Endothelial cell of umbilical vein (primary cell): ENCODE data around the gene MTSS2. TPM values are rescaled to one million over a fixed set of nuclear protein-coding genes. Genes with fewer than 3 reads are reported as not detected.

Experiments
- BruUV-seq: library from RNA; stranded (reverse); fragments of 400-500 nt; replicated peaks from 2 replicates; lab custom pipeline; 2021; lab: Mats Ljungman, UMichigan
- CTCF ChIA-PET: fragments of 300-600, 350-600 bp; sonication (Branson Sonifier 250); formaldehyde crosslinking; loops from one replicate; lab custom pipeline; 2021; ENCODE audit warnings: antibody characterized with exemption, inconsistent platforms; lab: Charles Lee
- POLR2A ChIA-PET: fragments of 300-600, 350-600 bp; sonication (Branson Sonifier 250); formaldehyde crosslinking; loops from one replicate; lab custom pipeline; 2021; ENCODE audit warnings: antibody characterized with exemption, inconsistent platforms; lab: Charles Lee
- DNase-seq: peaks from one replicate; pipeline ENCODE4 v3.0.0-alpha.2; 2011; ENCODE audit warnings: low read depth, low spot score
- FAIRE-seq: peaks from 2 replicates; lab custom pipeline; 2011; peaks lifted over from hg19 to GRCh38; lab: Jason Lieb, UNC
- H2AFZ ChIP-seq: 2 replicates; pipeline ENCODE4 v1.6.0; 2012; ENCODE audit warnings: low read depth, low read length, control low read depth, inconsistent platforms
- H3K27ac ChIP-seq: 2 replicates; pipeline ENCODE4 v1.5.1; 2011; ENCODE audit warnings: low read depth, mild to moderate bottlenecking, control low read depth, low read length, moderate library complexity; ENCODE audit not compliant: insufficient read depth
- H3K27me3 ChIP-seq, 2 experiments: 2 replicates each; pipeline versions ENCODE4 v1.6.0 to v1.6.1; 2011; ENCODE audit warnings: low read length in 2 of 2, mixed read lengths in 1 of 2; ENCODE audit not compliant: control insufficient read depth in 2 of 2, insufficient read depth in 2 of 2
- H3K36me3 ChIP-seq, 2 experiments: 2 replicates in 1 of 2; 3 replicates in 1 of 2; pipeline ENCODE4 v1.5.1; 2011; ENCODE audit warnings: low read length in 2 of 2, mild to moderate bottlenecking in 1 of 2, moderate library complexity in 1 of 2; ENCODE audit not compliant: control insufficient read depth in 2 of 2, insufficient read depth in 2 of 2; ENCODE audit errors: extremely low read depth in 1 of 2
- H3K4me1 ChIP-seq: 3 replicates; pipeline ENCODE4 v1.5.1; 2011; ENCODE audit warnings: mild to moderate bottlenecking, low read length; ENCODE audit not compliant: control insufficient read depth, insufficient read depth; ENCODE audit errors: extremely low read depth
- H3K4me2 ChIP-seq: 2 replicates; pipeline ENCODE4 v1.6.1; 2011; ENCODE audit warnings: low read length, control low read depth, mixed read lengths; ENCODE audit not compliant: insufficient read depth
- H3K4me3 ChIP-seq, 3 experiments: fragments of 200-600 bp in 1 of 3; sonication (generic), shearing (Covaris generic) in 1 of 3; replicated peaks in 1 of 3; 2 replicates each; pipeline ENCODE4 v1.5.1; 2011 to 2016; ENCODE audit warnings: control low read depth in 3 of 3, low read length in 3 of 3, mild to moderate bottlenecking in 2 of 3, inconsistent platforms in 1 of 3, low read depth in 1 of 3, moderate library complexity in 1 of 3; ENCODE audit not compliant: insufficient read depth in 1 of 3
- H3K79me2 ChIP-seq: 2 replicates; pipeline ENCODE4 v1.6.0; 2012; ENCODE audit warnings: low read length, inconsistent platforms; ENCODE audit not compliant: control insufficient read depth, insufficient read depth
- H3K9ac ChIP-seq: replicated peaks from 2 replicates; pipeline ENCODE3; 2011; ENCODE audit warnings: low read length, control low read depth; ENCODE audit not compliant: insufficient read depth; ENCODE audit errors: extremely low read depth
- H3K9me1 ChIP-seq: replicated peaks from 3 replicates; pipeline ENCODE4 v1.6.0; 2011; ENCODE audit warnings: mild to moderate bottlenecking, low read length; ENCODE audit not compliant: control insufficient read depth, insufficient read depth; ENCODE audit errors: extremely low read depth
- H3K9me3 ChIP-seq: replicated peaks from 2 replicates; pipeline ENCODE4 v1.5.1; 2012; ENCODE audit warnings: low read length, inconsistent platforms; ENCODE audit not compliant: control insufficient read depth, insufficient read depth
- H4K20me1 ChIP-seq: replicated peaks from 2 replicates; pipeline ENCODE3; 2011; ENCODE audit warnings: mild to moderate bottlenecking, low read length; ENCODE audit not compliant: control insufficient read depth, insufficient read depth; ENCODE audit errors: extremely low read depth
- EZH2 ChIP-seq: IDR thresholded peaks from 2 replicates; pipeline ENCODE4 v1.6.1; 2012; ENCODE audit warnings: borderline replicate concordance, low read depth, mild to moderate bottlenecking, moderate library complexity, low read length, inconsistent platforms; ENCODE audit not compliant: severe bottlenecking
- FOS ChIP-seq: IDR thresholded peaks from 2 replicates; pipeline ENCODE4 v1.6.1; 2011; ENCODE audit warnings: mild to moderate bottlenecking, low read length, moderate library complexity, borderline replicate concordance; ENCODE audit not compliant: insufficient read depth
- GATA2 ChIP-seq: IDR thresholded peaks from 2 replicates; pipeline ENCODE4 v1.7.0; 2011; ENCODE audit warnings: low read depth, mild to moderate bottlenecking, moderate library complexity, mixed read lengths, low read length; ENCODE audit not compliant: insufficient read length, insufficient read depth
- JUN ChIP-seq: IDR thresholded peaks from 2 replicates; pipeline ENCODE4 v1.6.1; 2011; ENCODE audit warnings: borderline replicate concordance, low read depth; ENCODE audit not compliant: insufficient read length, insufficient read depth
- MYC ChIP-seq: IDR thresholded peaks from one replicate; pipeline ENCODE4 v1.6.1; 2011; ENCODE audit warnings: mild to moderate bottlenecking, low read depth, low read length
- POLR2A ChIP-seq: IDR thresholded peaks from 2 replicates; pipeline ENCODE4 v1.6.1; 2012; ENCODE audit warnings: low read depth, mild to moderate bottlenecking, control low read depth, low read length
- POLR2AphosphoS5 ChIP-seq: IDR thresholded peaks from 2 replicates; pipeline ENCODE4 v1.6.1; 2012; ENCODE audit warnings: low read depth, mild to moderate bottlenecking, control low read depth, low read length, moderate library complexity; ENCODE audit not compliant: insufficient read depth
- dilution Hi-C: fragments of 300-500 bp; cut with MboI; formaldehyde crosslinking; loops from one replicate; pipeline ENCODE4 v1.15.0; 2019; ENCODE audit warnings: low sequenced_read_pairs; ENCODE audit not compliant: extremely low pct_ligation_motif_present
- intact Hi-C: fragments of 100-400 bp; cut with micrococcal nuclease; formaldehyde crosslinking; loops from one replicate; pipeline ENCODE4 v1.10.0; 2022
- polyA plus RNA-seq, 4 experiments: library from polyadenylated mRNA; depleted of rRNA in 3 of 4; stranded (reverse) in 3 of 4; unstranded in 1 of 4; fragments of >200 nt; gene quantifications; 2 replicates each; pipeline versions ENCODE4 v1.2.1 to v1.2.3, GENCODE V29; 2011 to 2012; ENCODE audit warnings: missing spikeins in 1 of 4
- total RNA-seq: library from RNA; stranded (reverse); gene quantifications from 2 replicates; pipeline ENCODE4 v1.2.3, GENCODE V29; 2021
- TF ChIP-seq, protein P1 (sequence below): IDR thresholded peaks from 2 replicates; pipeline ENCODE4 v1.6.1; 2011; ENCODE audit not compliant: insufficient read depth, insufficient read length
- TF ChIP-seq, protein P2 (sequence below), 2 donors: IDR thresholded peaks; 1 replicate in 1 of 2; 2 replicates in 1 of 2; pipeline ENCODE4 v1.5.1; 2011; ENCODE audit warnings: low read length in 2 of 2, mild to moderate bottlenecking in 2 of 2, moderate library complexity in 2 of 2, control low read depth in 1 of 2, inconsistent platforms in 1 of 2, low read depth in 1 of 2; ENCODE audit not compliant: insufficient read depth in 1 of 2; ENCODE audit errors: extremely low read depth in 1 of 2

Gene MTSS2
- total and polyA plus RNA-seq, 2 donors (not counting 3 experiments of a cell fraction or from before 2014, with no cell fraction given): 38.4 to 42.3 TPM

DNA sequence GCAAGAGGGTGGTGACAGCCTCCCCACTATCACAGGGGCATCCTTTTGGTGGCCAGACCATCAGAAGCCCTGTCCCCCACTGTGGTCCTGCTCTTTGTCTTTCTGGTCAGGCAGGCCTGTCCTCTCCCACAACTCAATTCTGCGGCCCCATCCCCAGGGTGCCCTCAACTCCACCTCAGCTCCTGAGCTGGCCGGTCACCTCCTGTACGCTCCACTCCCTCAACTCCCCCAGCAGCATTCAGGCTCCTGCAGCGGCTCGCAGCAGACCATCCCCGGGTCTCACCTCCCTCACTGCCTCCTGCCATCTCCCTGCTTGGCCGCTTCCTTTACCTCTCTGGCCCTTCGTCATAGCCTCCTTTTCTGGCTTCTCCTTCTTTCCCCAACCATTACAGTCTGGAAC, 43.4 kb upstream of the MTSS2 start:
- Histone ChIP-seq H3K9me1 (no peaks in the 10 kb centered on the region), H4K20me1 (no peaks in the 10 kb centered on the region), H2AFZ (no peak overlapping the region), H3K4me2 (no peak overlapping the region), H3K4me1 (no peaks in the 10 kb centered on the region), H3K27me3 (no peaks in the 10 kb centered on the region), H3K79me2 (no peaks in the 10 kb centered on the region), H3K9me3 (no peaks in the 10 kb centered on the region), H3K9ac (no peak overlapping the region), H3K27ac (no peak overlapping the region), H3K36me3 (peaks cover 0 to 13% of the 10 kb centered on the region in 2 experiments), H3K4me3 (no peak overlapping the region)
- intact Hi-C loops: no loop called here
- DNase-seq (no peak), FAIRE-seq (no peak)
- CTCF ChIA-PET: interaction anchor here (1.2 kb wide), 1 partner anchor 10 kb away, joined by 3 read pairs; no protein-coding TSS in a partner anchor
- dilution Hi-C loops: no loop called here
- no TSS peak for BruUV-seq
- POLR2A ChIA-PET: no interaction called here
- TF ChIP-seq POLR2AphosphoS5: no peak
- TF ChIP-seq GATA2: no peak
- TF ChIP-seq POLR2A: no peak
- no peak for TF ChIP-seq JUN
- no peak for TF ChIP-seq MYC
- TF ChIP-seq, protein P1, sequence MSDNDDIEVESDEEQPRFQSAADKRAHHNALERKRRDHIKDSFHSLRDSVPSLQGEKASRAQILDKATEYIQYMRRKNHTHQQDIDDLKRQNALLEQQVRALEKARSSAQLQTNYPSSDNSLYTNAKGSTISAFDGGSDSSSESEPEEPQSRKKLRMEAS: no peak
- TF ChIP-seq, protein P2, sequence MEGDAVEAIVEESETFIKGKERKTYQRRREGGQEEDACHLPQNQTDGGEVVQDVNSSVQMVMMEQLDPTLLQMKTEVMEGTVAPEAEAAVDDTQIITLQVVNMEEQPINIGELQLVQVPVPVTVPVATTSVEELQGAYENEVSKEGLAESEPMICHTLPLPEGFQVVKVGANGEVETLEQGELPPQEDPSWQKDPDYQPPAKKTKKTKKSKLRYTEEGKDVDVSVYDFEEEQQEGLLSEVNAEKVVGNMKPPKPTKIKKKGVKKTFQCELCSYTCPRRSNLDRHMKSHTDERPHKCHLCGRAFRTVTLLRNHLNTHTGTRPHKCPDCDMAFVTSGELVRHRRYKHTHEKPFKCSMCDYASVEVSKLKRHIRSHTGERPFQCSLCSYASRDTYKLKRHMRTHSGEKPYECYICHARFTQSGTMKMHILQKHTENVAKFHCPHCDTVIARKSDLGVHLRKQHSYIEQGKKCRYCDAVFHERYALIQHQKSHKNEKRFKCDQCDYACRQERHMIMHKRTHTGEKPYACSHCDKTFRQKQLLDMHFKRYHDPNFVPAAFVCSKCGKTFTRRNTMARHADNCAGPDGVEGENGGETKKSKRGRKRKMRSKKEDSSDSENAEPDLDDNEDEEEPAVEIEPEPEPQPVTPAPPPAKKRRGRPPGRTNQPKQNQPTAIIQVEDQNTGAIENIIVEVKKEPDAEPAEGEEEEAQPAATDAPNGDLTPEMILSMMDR (IDR thresholded peaks at IDR 0.05; ENCODE audit: extremely low read depth in 1 of 2, insufficient read depth in 1 of 2, low read depth in 1 of 2, low read length in 2 of 2): no peak
- no peak for TF ChIP-seq FOS
- no peak for TF ChIP-seq EZH2
